A549 (cell line): ENCODE data around the gene PACS1. TPM values are rescaled to one million over a fixed set of nuclear protein-coding genes. Genes with fewer than 3 reads are reported as not detected.
A peak's percentile ranks its signal among the peaks of the same experiment; 100 is the strongest.

Experiments
- ATAC-seq, 2 experiments: fragments of 200-7000 bp in 1 of 2; fragments of >200 bp in 1 of 2; cut with Nextera tagmentation in 1 of 2; cut with Tn5 transposase in 1 of 2; 3 replicates each; pipeline versions ENCODE4 v1.8.0 to v1.9.1; 2018 to 2020; ENCODE audit warnings: mild to moderate bottlenecking in 1 of 2, moderate library complexity in 1 of 2
- CTCF ChIA-PET: fragments of 300-600 bp; sonication (Branson Sonifier 250); formaldehyde crosslinking; extraction: SDS; loops from one replicate; lab custom pipeline; 2021; ENCODE audit warnings: antibody characterized with exemption, inconsistent platforms; lab: Yijun Ruan, JAX
- POLR2A ChIA-PET: fragments of 350-600 bp; formaldehyde crosslinking; extraction: SDS; loops from one replicate; lab custom pipeline; 2021; ENCODE audit warnings: antibody characterized with exemption, inconsistent platforms; lab: Yijun Ruan, JAX
- DNase-seq, 2 experiments: peaks; one replicate each; pipeline versions ENCODE4 v3.0.0 to v3.0.0-alpha.2; 2011 to 2016; ENCODE audit warnings: low read depth in 1 of 2, low spot score in 1 of 2
- FAIRE-seq: peaks from 2 replicates; lab custom pipeline; 2011; peaks lifted over from hg19 to GRCh38; lab: Jason Lieb, UNC
- H3K27ac ChIP-seq, 2 experiments: fragments of >200 bp; sonication (Bioruptor Twin); formaldehyde crosslinking; 3 replicates each; pipeline ENCODE4 v1.5.1; 2016 to 2017
- H3K4me1 ChIP-seq: fragments of >200 bp; sonication (Bioruptor Twin); formaldehyde crosslinking; 3 replicates; pipeline ENCODE4 v1.6.1; 2016
- H3K4me2 ChIP-seq: fragments of >200 bp; sonication (Bioruptor Twin); formaldehyde crosslinking; 3 replicates; pipeline ENCODE4 v1.6.1; 2016
- H3K4me3 ChIP-seq: fragments of >200 bp; sonication (Bioruptor Twin); formaldehyde crosslinking; 3 replicates; pipeline ENCODE4 v1.5.1; 2016
- H3K9me3 ChIP-seq: fragments of >200 bp; sonication (Bioruptor Twin); formaldehyde crosslinking; 3 replicates; pipeline ENCODE4 v1.6.1; 2016
- BCL3 ChIP-seq: fragments of >200 bp; sonication (Bioruptor Twin); formaldehyde crosslinking; IDR thresholded peaks from 3 replicates; pipeline ENCODE4 v1.6.1; 2016
- BHLHE40 ChIP-seq: IDR thresholded peaks from 2 replicates; pipeline ENCODE4 v1.6.1; 2012; ENCODE audit warnings: low read depth, low read length, inconsistent platforms
- CHD2 ChIP-seq: fragments of 150-350 bp; IDR thresholded peaks from 2 replicates; pipeline ENCODE4 v1.6.1; 2014; ENCODE audit warnings: low read length; ENCODE audit not compliant: partially characterized antibody
- CHD4 ChIP-seq: fragments of 200-600 bp; sonication (generic); IDR thresholded peaks from 2 replicates; pipeline ENCODE4 v1.6.1; 2016; ENCODE audit warnings: antibody characterized with exemption, mild to moderate bottlenecking, borderline replicate concordance
- EHMT2 ChIP-seq: fragments of 200-600 bp; sonication (generic); IDR thresholded peaks from 2 replicates; pipeline ENCODE4 v1.6.1; 2016; ENCODE audit warnings: antibody characterized with exemption, low read depth, mild to moderate bottlenecking, moderate library complexity
- ELK1 ChIP-seq: fragments of 150-350 bp; IDR thresholded peaks from 2 replicates; pipeline ENCODE4 v1.6.1; 2014; ENCODE audit warnings: low read depth, mild to moderate bottlenecking, low read length
- EP300 ChIP-seq, 2 experiments: fragments of >200 bp; sonication (Bioruptor Twin); formaldehyde crosslinking; IDR thresholded peaks; 2 replicates in 1 of 2; 3 replicates in 1 of 2; pipeline ENCODE4 v1.6.1; 2016 to 2017
- ESRRA ChIP-seq: fragments of 150-350 bp; IDR thresholded peaks from 2 replicates; pipeline ENCODE4 v1.6.1; 2014; ENCODE audit warnings: mild to moderate bottlenecking, low read length, borderline replicate concordance
- FOSB ChIP-seq: fragments of 250-450 bp; sonication (Bioruptor Pico); IDR thresholded peaks from 2 replicates; pipeline ENCODE4 v1.5.0; 2020; ENCODE audit warnings: mild to moderate bottlenecking, moderate library complexity
- GATA3 ChIP-seq: IDR thresholded peaks from 2 replicates; pipeline ENCODE4 v1.6.1; 2012; ENCODE audit warnings: borderline replicate concordance
- HES2 ChIP-seq: fragments of >200 bp; sonication (Bioruptor Twin); formaldehyde crosslinking; IDR thresholded peaks from 2 replicates; pipeline ENCODE4 v1.6.1; 2016
- HMGXB4 ChIP-seq: fragments of 250-450 bp; sonication (Bioruptor Pico); IDR thresholded peaks from 2 replicates; pipeline ENCODE4 v1.5.0; 2021; ENCODE audit warnings: mild to moderate bottlenecking, moderate library complexity, borderline replicate concordance
- JUN ChIP-seq, 2 experiments: fragments of >200 bp; sonication (Bioruptor Twin); formaldehyde crosslinking; IDR thresholded peaks; 2 replicates in 1 of 2; 3 replicates in 1 of 2; pipeline ENCODE4 v1.6.1; 2016 to 2017
- MAZ ChIP-seq: fragments of 150-350 bp; IDR thresholded peaks from 2 replicates; pipeline ENCODE4 v1.6.1; 2014; ENCODE audit warnings: antibody characterized with exemption, low read depth, low read length, borderline replicate concordance
- MYC ChIP-seq: IDR thresholded peaks from 2 replicates; pipeline ENCODE4 v1.6.1; 2012; ENCODE audit warnings: mild to moderate bottlenecking, inconsistent platforms, low read length, improper control_type of control experiment, borderline replicate concordance
- RAD21 ChIP-seq, 2 experiments: fragments of >200 bp in 1 of 2; sonication (Bioruptor Twin) in 1 of 2; formaldehyde crosslinking in 1 of 2; IDR thresholded peaks in 1 of 2; conservative IDR thresholded peaks in 1 of 2; 2 replicates in 1 of 2; 3 replicates in 1 of 2; pipeline ENCODE4 v1.6.1; 2012 to 2018; ENCODE audit warnings: inconsistent platforms in 1 of 2
- RARB ChIP-seq: fragments of 250-450 bp; sonication (Bioruptor Pico); IDR thresholded peaks from 2 replicates; pipeline ENCODE4 v1.8.0; 2021; ENCODE audit warnings: mild to moderate bottlenecking, moderate library complexity
- RNF2 ChIP-seq: fragments of 200-600 bp; sonication (generic); IDR thresholded peaks from 2 replicates; pipeline ENCODE4 v1.6.1; 2016; ENCODE audit warnings: low read depth, mild to moderate bottlenecking, antibody characterized with exemption, moderate library complexity, borderline replicate concordance
- SREBF2 ChIP-seq: fragments of 450-650 bp; IDR thresholded peaks from 2 replicates; pipeline ENCODE4 v1.6.1; 2014; ENCODE audit warnings: mild to moderate bottlenecking, moderate library complexity
- TP53 ChIP-seq: fragments of 250-450 bp; sonication (Bioruptor Pico); IDR thresholded peaks from 2 replicates; pipeline ENCODE4 v1.5.0; 2021; ENCODE audit warnings: mild to moderate bottlenecking, moderate library complexity
- ZSCAN20 ChIP-seq: fragments of 250-450 bp; sonication (Bioruptor Pico); IDR thresholded peaks from 2 replicates; pipeline ENCODE4 v1.8.0; 2022; ENCODE audit warnings: mild to moderate bottlenecking, moderate library complexity
- whole genome bisulfite sequencing: methylation state at CpG from one replicate; pipeline ENCODE4 v1.1.6; 2017; ENCODE audit errors: missing lambda C conversion rate; 5-methylcytosine and 5-hydroxymethylcytosine counted together
- polyA plus RNA-seq, 4 experiments: library from polyadenylated mRNA; depleted of rRNA in 3 of 4; stranded (reverse); fragments of >200 nt; fragmentation: RNase III in 1 of 4; extraction: RNeasy Plus Mini Kit Qiagen cat#74134 plus additional on column Dnase treatment in 1 of 4; gene quantifications; 2 replicates in 3 of 4; 3 replicates in 1 of 4; pipeline ENCODE4 v1.2.3, GENCODE V29; 2011 to 2017
- TF ChIP-seq, protein P1 (sequence below): fragments of 450-650 bp; IDR thresholded peaks from 2 replicates; pipeline ENCODE4 v1.6.1; 2014; ENCODE audit warnings: antibody characterized with exemption

Gene PACS1
- polyA plus RNA-seq, 2 of the 4 experiments (the other 2 are of a cell fraction) = 48.2 to 59.1 TPM

DNA sequence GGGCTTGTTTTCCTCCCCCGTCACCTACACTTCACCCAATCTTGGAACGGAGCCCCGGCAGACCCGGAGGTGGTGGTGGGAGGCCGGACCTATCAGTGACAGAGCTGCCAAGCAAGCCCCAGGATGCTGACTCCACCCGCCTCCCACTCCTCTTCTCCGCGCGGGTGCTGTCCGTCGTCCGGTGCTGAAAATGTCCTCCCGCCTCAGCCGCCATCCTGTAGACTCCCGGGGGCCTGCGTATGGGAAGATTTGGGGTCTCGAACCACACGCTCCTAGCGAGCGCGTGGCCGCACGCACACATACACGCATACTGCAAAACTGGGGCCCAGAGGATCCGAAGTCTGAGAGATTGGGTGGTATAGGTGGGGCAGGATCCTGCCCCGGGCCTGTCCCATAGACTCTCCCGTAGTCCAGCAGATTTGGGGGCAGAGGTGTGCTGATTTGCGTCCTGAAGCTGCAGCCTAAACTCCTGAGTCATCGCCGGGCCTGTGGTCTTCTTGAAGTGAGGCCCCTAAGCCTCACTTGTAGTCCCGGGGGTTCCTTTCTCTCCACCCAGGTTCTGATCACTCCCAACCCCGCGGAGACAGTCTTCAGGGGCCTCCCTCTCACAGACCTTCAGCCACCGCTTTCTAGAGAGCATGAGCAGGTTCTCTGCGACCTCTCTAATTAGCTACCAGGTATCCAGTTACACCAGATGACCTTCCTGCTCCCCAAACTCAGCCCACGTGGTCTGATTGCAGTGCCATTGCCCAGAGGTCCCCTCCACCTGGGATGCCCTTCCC lies 219.7 kb downstream of the PACS1 start (continued):
- TF ChIP-seq MAZ = no peak
- TF ChIP-seq ZSCAN20 (CRISPR knock-in tag) = peak; percentile 48; the same call in 1 of the 2 replicates
- TF ChIP-seq SREBF2 = no peak
- no peak for TF ChIP-seq TP53 (CRISPR knock-in tag)
- TF ChIP-seq ESRRA = no peak
- TF ChIP-seq GATA3 = 0 out of 2 replicates have a peak, but pooled peaks have one; percentile 5
- no peak for TF ChIP-seq EP300 (IDR thresholded peaks at IDR 0.05)
- no peak for TF ChIP-seq BCL3
- TF ChIP-seq, protein P1, sequence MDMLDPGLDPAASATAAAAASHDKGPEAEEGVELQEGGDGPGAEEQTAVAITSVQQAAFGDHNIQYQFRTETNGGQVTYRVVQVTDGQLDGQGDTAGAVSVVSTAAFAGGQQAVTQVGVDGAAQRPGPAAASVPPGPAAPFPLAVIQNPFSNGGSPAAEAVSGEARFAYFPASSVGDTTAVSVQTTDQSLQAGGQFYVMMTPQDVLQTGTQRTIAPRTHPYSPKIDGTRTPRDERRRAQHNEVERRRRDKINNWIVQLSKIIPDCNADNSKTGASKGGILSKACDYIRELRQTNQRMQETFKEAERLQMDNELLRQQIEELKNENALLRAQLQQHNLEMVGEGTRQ = no peak

- 85% methylated on average over 2 of the region's 2 CpGs for WGBS
- Histone ChIP-seq H3K9me3 (no peaks in the 10 kb centered on the region), H3K4me2 (peak overlapping the region; percentile 91), H3K27ac (no peak overlapping the region; a peak in 2 of 6 replicates), H3K4me3 (0 out of 3 replicates have a peak overlapping the region, but pooled peaks have one; percentile 86), H3K4me1 (peaks cover 20% of the 10 kb centered on the region)
- DNase-seq (no peak), FAIRE-seq (no peak), ATAC-seq (no peak)
- TF ChIP-seq CHD4 = no peak
- no peak for TF ChIP-seq MYC
- peak; percentile 55; the same call in 1 of the 2 replicates for TF ChIP-seq EHMT2
- no peak for TF ChIP-seq HMGXB4 (CRISPR knock-in tag)
- no peak for TF ChIP-seq RNF2
- TF ChIP-seq RAD21 (conservative IDR thresholded peaks at IDR 0.05 in 1 of 2, IDR thresholded peaks at IDR 0.05 in 1 of 2) = no peak
- TF ChIP-seq FOSB (CRISPR knock-in tag) = no peak
- no peak for TF ChIP-seq HES2
- ChIA-PET CTCF (interaction anchor here (0.6 to 8.3 kb wide), 4 partner anchors 9 to 98 kb away, joined by 3 to 63 read pairs (median 14); no protein-coding TSS in a partner anchor), POLR2A (no interaction called here)
Observed at GRCh38 chr11:66290330-66290621, 220.2 kb downstream of the PACS1 start.

- peak overlapping the region in 1 of 2 experiments; percentile 88; a peak in 4 of 6 replicates for H3K27ac ChIP-seq
- H3K9me3 ChIP-seq = no peaks in the 10 kb centered on the region
- DNase-seq = no peak
- ATAC-seq = no peak
- H3K4me1 ChIP-seq = peaks cover 20% of the 10 kb centered on the region
- TF ChIP-seq ELK1 (no peak), ESRRA (no peak), CHD2 (no peak), MYC (no peak), JUN (IDR thresholded peaks at IDR 0.05) (no peak), SREBF2 (no peak), RARB (CRISPR knock-in tag) (no peak), BHLHE40 (no peak)
- TF ChIP-seq, protein P1 = no peak
- H3K4me2 ChIP-seq = peak overlapping the region; percentile 95
- WGBS = 69% methylated on average over 6 of the region's 16 CpGs
- FAIRE-seq = no peak
- POLR2A ChIA-PET = no interaction called here
- peak overlapping the region; percentile 65 for H3K4me3 ChIP-seq
- CTCF ChIA-PET = interaction anchor here (0.8 to 8.3 kb wide), 7 partner anchors 10 to 72 kb away, joined by 3 to 63 read pairs (median 4); partner anchors contain the start of gene RIN1
Observed at GRCh38 chr11:66291303-66291705, 221.2 kb downstream of the PACS1 start.
